HepG2 (cell line): Measurements from ENCODE around the gene GALNTL6.

ENCODE experiments used
- AGO1 ChIP-seq: fragments of 200-400 bp; formaldehyde crosslinking; IDR thresholded peaks from 2 replicates; pipeline ENCODE4 v1.6.1; 2017; ENCODE audit warnings: mild to moderate bottlenecking, low read depth, low read length, moderate library complexity; ENCODE audit not compliant: poor library complexity, severe bottlenecking
- EZH2 ChIP-seq: conservative IDR thresholded peaks from 2 replicates; pipeline ENCODE4 v1.6.1; 2012; ENCODE audit warnings: mild to moderate bottlenecking, low read depth, low read length, moderate library complexity
- FOXK2 ChIP-seq: fragments of 450-650 bp; IDR thresholded peaks from 2 replicates; pipeline ENCODE4 v1.6.1; 2016
- GABPA ChIP-seq, 2 experiments: IDR thresholded peaks; 2 replicates each; pipeline ENCODE4 v1.6.1; 2011 to 2016; ENCODE audit warnings: low read depth in 2 of 2, low read length in 1 of 2, missing biosample characterization in 1 of 2, missing genetic modification characterization in 1 of 2
- HDAC6 ChIP-seq: fragments of 200-600 bp; sonication (generic); IDR thresholded peaks from 2 replicates; pipeline ENCODE4 v1.7.0; 2017; ENCODE audit warnings: mild to moderate bottlenecking, antibody characterized with exemption, low read length, low read depth
- KDM1A ChIP-seq: IDR thresholded peaks from 2 replicates; pipeline ENCODE4 v1.6.1; 2016; ENCODE audit warnings: missing compliant biosample characterization
- POLR2A ChIP-seq, 2 experiments: IDR thresholded peaks; 2 replicates each; pipeline ENCODE4 v1.6.1; 2011; ENCODE audit warnings: low read depth in 2 of 2, low read length in 2 of 2, mild to moderate bottlenecking in 1 of 2, moderate library complexity in 1 of 2; ENCODE audit not compliant: insufficient read depth in 1 of 2
- ZNF577 ChIP-seq: sonication (generic); formaldehyde crosslinking; IDR thresholded peaks from 2 replicates; pipeline ENCODE4 v1.4.0; 2020; ENCODE audit warnings: mild to moderate bottlenecking, low read depth, missing genetic modification reagents, borderline replicate concordance
- ZNF773 ChIP-seq: sonication (generic); formaldehyde crosslinking; IDR thresholded peaks from 2 replicates; pipeline ENCODE4 v1.4.0; 2020; ENCODE audit warnings: missing genetic modification reagents, borderline replicate concordance
- TF ChIP-seq, protein P1 (sequence below): sonication (generic); formaldehyde crosslinking; IDR thresholded peaks from 2 replicates; pipeline ENCODE4 v1.5.0; 2020; ENCODE audit warnings: mild to moderate bottlenecking, missing genetic modification reagents, moderate library complexity
- TF ChIP-seq, protein P2 (sequence below): IDR thresholded peaks from 2 replicates; pipeline ENCODE4 v1.6.1; 2012; ENCODE audit warnings: inconsistent platforms
- TF ChIP-seq, protein P3 (sequence below): sonication (generic); formaldehyde crosslinking; conservative IDR thresholded peaks from 2 replicates; pipeline ENCODE4 v1.4.0; 2020; ENCODE audit warnings: missing genetic modification reagents

DNA sequence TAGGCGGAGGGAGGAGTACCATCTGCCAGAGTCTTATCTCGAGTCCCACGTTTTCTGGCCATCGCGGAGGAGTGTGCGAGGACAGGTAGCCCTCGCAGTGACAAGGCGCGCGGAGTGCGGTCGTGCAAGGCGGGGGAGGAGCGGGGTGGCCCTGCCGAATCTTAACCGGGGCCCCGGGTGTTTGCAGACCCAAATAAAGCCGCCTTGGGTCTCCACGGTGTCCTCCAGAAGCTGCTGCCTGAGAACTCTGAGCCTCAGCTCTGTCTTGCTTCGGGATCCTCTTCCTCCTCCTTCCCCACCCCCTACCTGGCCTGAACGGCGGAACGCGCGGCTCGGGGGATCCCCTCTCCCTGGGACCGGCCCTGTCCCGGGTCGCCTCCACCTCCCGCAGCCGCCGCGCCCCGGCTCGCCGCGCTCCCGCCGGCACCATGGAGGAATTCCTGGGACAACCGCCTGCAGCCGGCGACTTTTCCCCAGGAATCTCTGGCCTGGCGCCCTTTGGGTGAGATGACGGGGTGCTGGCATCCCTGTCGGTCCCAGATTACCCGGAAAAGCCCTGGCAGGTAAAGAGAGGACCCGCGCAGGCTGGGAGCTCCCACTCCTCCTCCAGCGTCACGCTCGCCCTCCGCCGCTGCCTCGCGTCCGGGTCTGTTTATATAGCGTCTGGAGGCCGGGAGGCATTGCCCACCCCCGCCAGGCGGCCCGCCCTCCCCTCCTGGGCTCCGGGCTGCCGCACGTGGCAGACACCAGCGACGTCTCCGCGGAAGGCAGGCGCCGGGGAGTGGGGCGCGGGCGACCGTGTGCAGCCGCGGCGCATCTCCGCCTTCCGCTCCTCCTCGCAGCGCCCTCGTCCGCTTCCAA, at the start of gene GALNTL6:
- TF ChIP-seq, protein P1, sequence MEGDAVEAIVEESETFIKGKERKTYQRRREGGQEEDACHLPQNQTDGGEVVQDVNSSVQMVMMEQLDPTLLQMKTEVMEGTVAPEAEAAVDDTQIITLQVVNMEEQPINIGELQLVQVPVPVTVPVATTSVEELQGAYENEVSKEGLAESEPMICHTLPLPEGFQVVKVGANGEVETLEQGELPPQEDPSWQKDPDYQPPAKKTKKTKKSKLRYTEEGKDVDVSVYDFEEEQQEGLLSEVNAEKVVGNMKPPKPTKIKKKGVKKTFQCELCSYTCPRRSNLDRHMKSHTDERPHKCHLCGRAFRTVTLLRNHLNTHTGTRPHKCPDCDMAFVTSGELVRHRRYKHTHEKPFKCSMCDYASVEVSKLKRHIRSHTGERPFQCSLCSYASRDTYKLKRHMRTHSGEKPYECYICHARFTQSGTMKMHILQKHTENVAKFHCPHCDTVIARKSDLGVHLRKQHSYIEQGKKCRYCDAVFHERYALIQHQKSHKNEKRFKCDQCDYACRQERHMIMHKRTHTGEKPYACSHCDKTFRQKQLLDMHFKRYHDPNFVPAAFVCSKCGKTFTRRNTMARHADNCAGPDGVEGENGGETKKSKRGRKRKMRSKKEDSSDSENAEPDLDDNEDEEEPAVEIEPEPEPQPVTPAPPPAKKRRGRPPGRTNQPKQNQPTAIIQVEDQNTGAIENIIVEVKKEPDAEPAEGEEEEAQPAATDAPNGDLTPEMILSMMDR (CRISPR knock-in tag) = no peak
- TF ChIP-seq, protein P2, sequence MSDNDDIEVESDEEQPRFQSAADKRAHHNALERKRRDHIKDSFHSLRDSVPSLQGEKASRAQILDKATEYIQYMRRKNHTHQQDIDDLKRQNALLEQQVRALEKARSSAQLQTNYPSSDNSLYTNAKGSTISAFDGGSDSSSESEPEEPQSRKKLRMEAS = no peak
- no peak for TF ChIP-seq FOXK2
- TF ChIP-seq ZNF773 = no peak
- TF ChIP-seq ZNF577 (CRISPR knock-in tag) = no peak
- TF ChIP-seq GABPA (IDR thresholded peaks at IDR 0.05; ENCODE audit: low read depth, low read length) = no peak
- TF ChIP-seq GABPA (CRISPR knock-in tag; IDR thresholded peaks at IDR 0.05; ENCODE audit: low read depth) = no peak
- TF ChIP-seq KDM1A (CRISPR knock-in tag) = no peak
- TF ChIP-seq EZH2 = no peak
- TF ChIP-seq HDAC6 = no peak
- no peak for TF ChIP-seq POLR2A (IDR thresholded peaks at IDR 0.05; ENCODE audit: insufficient read depth in 1 of 2, low read depth in 2 of 2, low read length in 2 of 2)
- TF ChIP-seq, protein P3, sequence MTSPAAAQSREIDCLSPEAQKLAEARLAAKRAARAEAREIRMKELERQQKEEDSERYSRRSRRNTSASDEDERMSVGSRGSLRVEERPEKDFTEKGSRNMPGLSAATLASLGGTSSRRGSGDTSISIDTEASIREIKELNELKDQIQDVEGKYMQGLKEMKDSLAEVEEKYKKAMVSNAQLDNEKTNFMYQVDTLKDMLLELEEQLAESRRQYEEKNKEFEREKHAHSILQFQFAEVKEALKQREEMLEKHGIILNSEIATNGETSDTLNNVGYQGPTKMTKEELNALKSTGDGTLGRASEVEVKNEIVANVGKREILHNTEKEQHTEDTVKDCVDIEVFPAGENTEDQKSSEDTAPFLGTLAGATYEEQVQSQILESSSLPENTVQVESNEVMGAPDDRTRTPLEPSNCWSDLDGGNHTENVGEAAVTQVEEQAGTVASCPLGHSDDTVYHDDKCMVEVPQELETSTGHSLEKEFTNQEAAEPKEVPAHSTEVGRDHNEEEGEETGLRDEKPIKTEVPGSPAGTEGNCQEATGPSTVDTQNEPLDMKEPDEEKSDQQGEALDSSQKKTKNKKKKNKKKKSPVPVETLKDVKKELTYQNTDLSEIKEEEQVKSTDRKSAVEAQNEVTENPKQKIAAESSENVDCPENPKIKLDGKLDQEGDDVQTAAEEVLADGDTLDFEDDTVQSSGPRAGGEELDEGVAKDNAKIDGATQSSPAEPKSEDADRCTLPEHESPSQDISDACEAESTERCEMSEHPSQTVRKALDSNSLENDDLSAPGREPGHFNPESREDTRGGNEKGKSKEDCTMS (CRISPR knock-in tag) = no peak
- TF ChIP-seq AGO1 = no peak
